Panc1 (cell line): Measurements from ENCODE around the gene RASSF5.

ENCODE experiments used
- CTCF ChIP-seq: fragments of 450-650 bp; IDR thresholded peaks from 2 replicates; pipeline ENCODE4 v1.5.1; 2017; ENCODE audit warnings: mild to moderate bottlenecking
- POLR2AphosphoS5 ChIP-seq: IDR thresholded peaks from 2 replicates; pipeline ENCODE4 v1.6.1; 2012; ENCODE audit warnings: mild to moderate bottlenecking, low read depth, low read length, moderate library complexity
- REST ChIP-seq, 2 experiments: IDR thresholded peaks; 2 replicates each; pipeline ENCODE4 v1.6.1; 2011 to 2012; ENCODE audit warnings: low read depth in 2 of 2, control low read depth in 1 of 2, low read length in 1 of 2, mild to moderate bottlenecking in 1 of 2, moderate library complexity in 1 of 2; ENCODE audit not compliant: insufficient read depth in 1 of 2
- SIN3A ChIP-seq: IDR thresholded peaks from 2 replicates; pipeline ENCODE4 v1.6.1; 2012; ENCODE audit warnings: low read depth, mild to moderate bottlenecking, low read length, moderate library complexity, borderline replicate concordance; ENCODE audit not compliant: insufficient read depth
- TCF7L2 ChIP-seq: IDR thresholded peaks from 2 replicates; pipeline ENCODE4 v1.6.1; 2011; ENCODE audit warnings: mild to moderate bottlenecking, low read depth, low read length, inconsistent platforms

- TF ChIP-seq CTCF, result no peak
- no peak for TF ChIP-seq SIN3A
- no peak for TF ChIP-seq POLR2AphosphoS5
- TF ChIP-seq REST (IDR thresholded peaks at IDR 0.05; ENCODE audit: insufficient read depth in 1 of 2, low read depth in 2 of 2, low read length in 1 of 2), result no peak
- TF ChIP-seq TCF7L2, result no peak
These were observed 97.5 kb downstream of the RASSF5 start for GRCh38 chr1:206604861-206605260.
